Measurements from ENCODE around the gene EIF3F.
A peak's percentile ranks its signal among the peaks of the same experiment; 100 is the strongest.

The EIF3F gene

DNA sequence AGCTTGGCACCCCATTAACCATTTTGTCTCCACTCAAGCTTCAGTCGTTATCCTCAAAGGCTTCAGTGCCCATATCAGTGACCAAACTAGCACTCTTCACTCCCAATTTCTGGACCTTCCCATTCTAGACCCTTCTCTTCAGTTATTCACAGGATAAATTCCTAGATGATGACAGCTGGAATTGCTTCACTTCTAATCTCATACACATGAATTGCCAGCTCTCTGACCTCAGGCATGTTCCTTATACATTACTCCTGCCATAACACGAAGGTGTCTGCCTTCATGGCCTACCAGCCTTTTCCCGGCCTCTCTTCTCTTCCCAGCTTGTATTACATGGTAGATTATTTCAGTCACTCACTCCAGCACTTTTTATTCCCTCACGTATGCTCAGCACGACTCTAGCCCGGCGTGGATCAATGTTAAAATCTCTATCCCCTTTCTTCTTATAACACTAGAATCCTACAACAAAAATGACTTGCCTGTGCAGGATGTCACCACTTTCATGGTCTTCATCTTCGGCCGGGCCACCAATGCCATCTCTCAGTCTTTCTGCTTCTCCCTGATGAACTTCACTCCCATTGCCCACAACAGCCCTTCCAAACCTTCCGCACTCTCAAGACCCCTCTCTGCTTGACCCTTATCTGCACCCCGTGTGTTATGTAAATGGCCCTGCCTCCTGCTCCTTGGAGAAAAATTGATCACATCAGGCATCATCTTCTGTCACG, 36.9 kb downstream of the EIF3F start:
- DNase-seq = no peak

DNA sequence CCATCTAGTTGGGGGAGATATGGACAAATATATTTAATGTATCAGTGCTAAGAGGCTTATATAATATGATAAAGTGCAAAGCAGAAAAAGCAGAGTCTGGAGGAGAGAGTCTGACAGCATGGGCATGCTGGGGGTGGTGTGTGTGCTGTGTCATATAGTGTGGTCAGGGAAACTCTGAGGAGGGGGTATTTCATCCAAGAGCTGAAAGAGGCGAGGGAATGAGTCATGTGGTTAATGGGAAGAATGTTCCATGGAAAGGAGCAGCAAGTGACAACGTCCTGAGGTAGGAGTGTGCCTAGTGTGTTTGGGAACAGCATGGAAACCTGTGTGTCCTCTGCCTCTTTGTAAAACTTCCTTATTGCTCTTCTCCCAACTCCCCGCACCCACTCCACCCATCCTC, 38.0 kb downstream of the EIF3F start:
- no peak for DNase-seq

DNA sequence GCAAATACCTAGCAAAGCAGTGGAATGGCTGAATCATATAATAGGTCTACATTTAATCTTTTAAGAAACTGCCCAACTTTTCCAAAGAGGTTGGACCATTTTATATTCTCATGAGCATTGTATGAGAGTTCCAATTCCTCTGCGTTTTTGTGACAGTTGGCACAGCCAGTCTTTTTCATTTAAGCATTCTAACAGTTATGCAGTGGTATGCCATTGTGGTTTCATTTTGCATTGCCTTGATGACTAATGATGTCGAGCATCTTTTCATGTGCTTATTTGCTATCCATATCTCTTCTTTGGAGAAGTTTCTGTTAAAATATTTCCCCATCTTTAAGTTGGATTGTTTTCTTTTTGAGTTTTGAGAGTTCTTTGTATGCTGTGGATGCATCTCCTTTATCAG, 38.7 kb downstream of the EIF3F start:
- no peak for DNase-seq

DNA sequence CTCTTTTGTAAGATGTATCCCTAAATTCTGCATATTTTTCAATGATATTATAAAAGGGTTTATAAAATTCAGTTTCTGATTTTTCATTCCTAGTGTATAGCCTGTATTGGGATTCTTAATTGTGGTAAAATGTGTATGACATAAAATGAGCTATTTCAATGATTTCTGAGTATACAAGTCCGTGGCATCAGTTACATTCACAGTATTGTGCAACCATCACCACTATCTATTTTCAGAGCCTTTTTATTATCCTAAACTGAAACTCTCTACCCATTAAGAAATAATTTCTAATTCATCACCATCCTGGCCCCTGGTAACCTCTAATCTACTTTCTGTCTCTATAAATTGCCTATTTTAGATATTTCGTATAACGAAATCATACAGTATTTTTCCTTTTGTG, 39.8 kb downstream of the EIF3F start:
- no peak for DNase-seq

- no peak for DNase-seq
Measured at GRCh38 chr11:8028766-8029165, 41.6 kb downstream of the EIF3F start.

DNA sequence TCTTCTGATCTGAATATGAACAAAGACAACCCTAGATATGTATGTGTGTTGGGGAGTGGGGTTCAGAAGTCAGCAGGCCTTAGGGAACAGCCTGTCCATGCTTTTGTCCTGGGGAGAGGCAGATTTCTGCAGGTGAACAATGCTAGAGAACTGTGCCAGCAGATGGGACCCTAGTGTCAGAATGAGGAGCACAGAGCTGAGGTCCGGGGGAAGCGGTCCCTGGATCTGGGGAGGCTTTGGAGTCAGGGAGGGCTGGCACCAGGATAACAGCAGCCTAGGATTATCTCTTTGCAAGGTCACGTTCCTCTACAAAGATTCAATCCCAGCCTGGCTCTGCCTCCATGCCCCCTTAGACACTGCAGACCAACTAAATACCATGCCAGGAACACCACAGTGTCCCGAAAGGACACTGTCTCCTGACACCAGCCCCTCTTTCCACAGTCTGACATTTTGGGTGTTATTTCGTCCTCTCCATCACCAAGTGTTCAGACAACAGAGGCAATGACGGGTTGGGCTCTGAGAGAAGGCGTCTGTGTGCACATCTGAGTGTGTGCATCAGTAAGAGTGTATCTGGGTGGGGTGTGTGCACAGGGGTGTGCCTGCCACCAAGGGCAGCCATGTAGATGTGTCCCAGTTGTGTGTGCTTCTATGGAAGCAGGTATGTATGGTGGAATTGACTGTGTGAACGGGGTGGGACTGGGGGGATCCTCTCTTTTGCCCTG, 43.5 kb downstream of the EIF3F start:
- DNase-seq = no peak

DNA sequence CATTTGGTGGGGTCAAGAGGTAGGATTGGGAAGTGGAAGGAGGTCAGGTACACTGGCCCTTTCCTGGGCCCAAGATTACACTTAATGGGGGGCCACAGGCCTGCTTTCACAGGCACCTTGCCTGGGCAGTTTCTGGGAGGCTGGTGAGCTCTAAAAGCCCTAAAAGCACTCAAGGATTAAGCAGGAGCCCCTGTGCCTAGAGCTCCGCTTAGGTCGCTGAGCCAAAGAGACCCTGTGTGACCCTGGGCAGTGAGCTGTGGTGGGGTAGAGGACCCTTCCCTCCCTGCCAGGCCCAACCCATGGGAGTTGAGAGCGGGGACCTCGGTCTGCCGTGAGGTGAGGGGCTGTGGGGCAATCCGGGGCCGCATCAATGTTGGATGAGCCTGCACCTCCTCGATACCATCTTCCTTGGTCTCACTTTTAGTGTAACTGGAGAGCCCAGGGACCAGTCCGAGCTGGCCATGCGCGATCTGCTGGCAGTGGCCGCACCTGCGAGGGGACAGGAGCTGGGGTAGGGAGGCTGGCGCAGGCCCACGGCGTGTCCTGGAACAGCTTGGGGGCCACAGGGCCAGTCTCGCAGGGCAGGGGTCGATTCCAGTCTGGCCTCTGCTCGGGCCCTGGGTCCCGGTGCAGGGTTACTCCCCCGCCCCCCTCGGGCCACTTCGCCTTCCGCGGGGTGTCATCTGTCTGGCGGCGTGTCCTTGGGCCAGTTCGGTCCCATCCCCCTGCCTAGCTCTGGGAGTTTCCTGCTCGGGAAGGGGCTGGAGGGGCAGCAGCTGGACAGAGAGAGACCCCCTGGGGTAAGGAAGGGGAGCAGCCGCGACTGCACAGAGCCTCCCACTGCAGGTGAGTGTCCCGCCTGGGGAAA, 44.3 kb downstream of the EIF3F start:
- no peak for DNase-seq

- no peak for DNase-seq
Measured at GRCh38 chr11:8032122-8032521, 45.0 kb downstream of the EIF3F start.

GRCh38 chr11:8032576-8033304, 45.6 kb downstream of the EIF3F start:
- DNase-seq = no peak

- peak; percentile 65 to 76 (median 75) for DNase-seq
Measured at GRCh38 chr11:8033305-8034105, 46.4 kb downstream of the EIF3F start.

DNA sequence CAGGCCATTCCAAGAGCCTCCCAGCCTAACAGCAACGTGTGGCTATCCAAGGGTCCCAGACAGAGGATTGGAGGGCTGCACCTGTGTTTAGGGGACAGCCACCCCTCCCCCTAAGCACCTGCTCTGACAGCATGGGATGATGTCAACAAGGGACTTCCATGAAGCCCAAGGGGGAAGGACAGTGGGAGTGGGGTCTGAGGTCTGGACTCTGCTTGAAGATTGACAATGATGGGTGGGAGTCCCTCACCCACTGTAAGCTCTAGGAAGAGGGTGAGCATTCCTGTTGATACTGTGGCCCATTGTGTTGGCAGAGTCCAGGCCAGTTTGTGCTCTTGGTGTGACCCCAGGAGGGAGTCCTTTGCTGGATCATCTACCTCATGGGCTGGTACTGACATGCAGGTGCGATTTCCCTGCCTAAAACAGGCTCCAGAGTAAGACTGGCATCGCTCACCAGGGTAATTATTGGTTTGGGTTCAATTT, 47.0 kb downstream of the EIF3F start:
- DNase-seq = no peak

GRCh38 chr11:8034604-8035190, 47.6 kb downstream of the EIF3F start:
- no peak for DNase-seq

GRCh38 chr11:8035200-8035855, 48.2 kb downstream of the EIF3F start:
- DNase-seq = no peak

GRCh38 chr11:8036002-8036802, 49.1 kb downstream of the EIF3F start:
- DNase-seq = peak; percentile 45 to 62 (median 61)

GRCh38 chr11:8036986-8037385, 49.8 kb downstream of the EIF3F start:
- no peak for DNase-seq

- DNase-seq = no peak
Measured at GRCh38 chr11:8038393-8038792, 51.3 kb downstream of the EIF3F start.

DNA sequence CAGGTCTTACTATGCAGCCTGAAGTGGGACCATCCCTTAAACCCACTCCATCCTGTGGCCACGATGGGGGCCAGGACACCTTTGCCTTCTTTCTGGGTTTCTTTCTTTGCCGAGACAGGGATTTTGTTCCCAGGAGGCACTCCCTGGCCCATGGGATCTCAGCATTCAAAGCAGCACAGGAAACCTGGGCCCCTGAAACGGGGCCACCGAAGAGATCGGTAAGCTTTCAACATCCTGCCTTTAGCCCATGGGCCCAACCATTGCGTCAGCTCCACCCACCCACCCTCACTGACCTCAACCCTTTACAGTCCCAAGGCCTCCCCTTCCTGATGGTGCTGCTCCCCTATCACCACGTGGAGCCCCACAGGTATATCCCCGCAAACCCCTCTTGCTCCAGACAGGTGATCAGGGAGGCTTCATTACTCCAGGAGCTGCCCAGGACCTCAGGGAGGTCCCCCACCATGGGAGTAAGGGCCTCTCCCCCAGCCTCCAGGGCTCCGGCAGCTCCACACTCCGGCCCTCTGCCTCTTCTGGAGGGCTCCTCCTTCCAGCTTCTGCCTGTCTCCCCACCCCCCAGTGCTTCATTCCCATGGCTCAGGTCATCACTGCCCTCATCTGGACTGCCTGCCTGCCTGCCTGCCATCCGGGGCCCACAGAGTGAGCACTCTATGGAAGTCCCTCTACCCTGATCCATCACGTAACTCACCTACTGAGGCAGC, 51.8 kb downstream of the EIF3F start:
- DNase-seq = no peak

DNA sequence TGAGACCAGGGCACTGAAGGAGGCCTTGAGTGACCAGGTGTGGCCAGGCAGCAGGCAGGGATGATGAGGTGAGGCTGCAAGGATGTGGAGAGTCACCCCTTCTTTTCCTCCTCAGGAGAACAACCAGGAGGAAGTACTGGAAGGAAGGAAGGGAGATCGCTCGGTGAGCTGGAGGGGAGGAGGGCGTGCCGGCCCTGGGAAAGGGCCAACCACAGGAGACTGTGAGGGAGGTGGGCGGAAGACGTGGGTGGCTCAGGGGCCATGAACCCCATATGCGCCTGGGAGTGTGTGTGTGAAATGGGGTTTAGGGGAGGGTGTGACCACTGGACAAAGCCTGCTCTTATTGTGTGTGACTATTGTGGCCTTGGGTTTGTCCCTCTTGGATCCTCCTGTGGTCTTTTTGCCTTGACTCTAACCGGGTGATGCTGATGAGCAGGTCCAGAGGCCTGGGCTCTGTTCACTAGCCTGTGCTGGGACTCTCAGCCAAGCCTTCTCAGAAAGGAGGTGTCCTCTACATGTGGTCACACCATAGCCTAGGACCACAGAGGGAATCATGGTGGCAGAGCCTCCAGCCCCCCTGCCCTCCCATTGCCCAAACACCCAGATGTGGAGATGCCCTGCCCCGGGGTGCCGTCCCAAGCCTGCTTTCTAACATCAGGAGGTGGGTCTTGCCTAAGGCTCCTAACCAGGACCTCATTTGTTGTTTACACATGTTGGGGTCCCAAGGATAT, 52.6 kb downstream of the EIF3F start:
- DNase-seq = no peak
